Midbrain (tissue), 1 donor: ENCODE results near the gene GSN.

Source experiments
- DNase-seq: peaks from one replicate; lab custom pipeline; 2025; lab: John Stamatoyannopoulos, UW

Gene GSN

DNA sequence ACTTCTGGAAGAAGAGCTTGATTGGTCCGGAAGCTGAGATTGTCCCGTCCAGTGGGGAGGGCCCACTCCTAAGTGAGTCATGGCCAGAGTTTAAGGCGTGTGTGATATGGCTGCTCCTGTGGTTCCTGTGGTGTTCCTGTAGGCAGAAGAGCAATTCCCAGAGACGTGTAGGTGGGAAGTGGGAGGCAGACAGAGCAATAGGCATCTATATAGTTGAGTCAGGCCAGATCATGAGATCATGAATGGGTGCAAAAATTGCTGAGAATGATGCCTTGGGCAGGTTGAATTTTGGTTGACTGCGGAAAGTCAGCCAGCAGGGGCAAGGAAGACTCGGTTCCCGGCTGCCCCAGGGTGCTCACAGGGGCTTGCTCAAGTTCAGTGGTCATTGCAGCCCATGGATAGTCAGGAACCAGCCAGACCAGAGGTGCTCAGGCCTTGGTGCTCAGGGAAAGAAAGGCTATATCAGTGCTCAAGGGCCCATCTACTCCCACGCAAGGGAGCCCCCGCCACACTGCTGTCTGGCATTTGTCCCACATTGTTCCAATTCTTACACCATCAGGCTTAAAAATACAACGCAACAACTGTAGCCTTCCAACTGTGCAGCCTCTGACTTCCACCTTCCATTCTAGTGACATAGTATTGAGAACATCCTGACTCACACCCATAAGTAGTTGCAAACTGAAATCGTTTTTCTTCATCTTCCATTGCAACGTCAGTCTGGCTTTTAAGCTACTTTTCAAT, 21.0 kb upstream of the GSN start:
- no peak for DNase-seq

DNA sequence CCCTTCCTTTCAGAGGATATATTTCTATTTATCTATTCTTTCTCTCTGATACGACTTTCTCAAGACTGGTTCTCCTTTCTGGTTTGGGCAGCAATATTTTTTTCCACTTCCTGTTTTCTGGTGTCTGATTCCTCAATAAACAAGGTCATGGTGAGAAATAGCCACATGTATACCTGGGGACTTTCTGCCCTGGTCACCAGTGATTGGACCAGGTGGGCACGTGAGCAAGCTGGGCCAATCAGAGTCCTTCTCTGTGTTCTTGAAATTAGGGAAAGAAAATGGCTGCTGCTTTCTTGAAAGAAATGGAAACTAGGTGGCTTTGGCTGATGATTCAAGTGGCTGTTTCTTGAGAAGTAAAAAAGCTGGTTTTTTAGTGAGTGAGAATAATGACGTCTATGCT, 18.4 kb upstream of the GSN start:
- no peak for DNase-seq

DNA sequence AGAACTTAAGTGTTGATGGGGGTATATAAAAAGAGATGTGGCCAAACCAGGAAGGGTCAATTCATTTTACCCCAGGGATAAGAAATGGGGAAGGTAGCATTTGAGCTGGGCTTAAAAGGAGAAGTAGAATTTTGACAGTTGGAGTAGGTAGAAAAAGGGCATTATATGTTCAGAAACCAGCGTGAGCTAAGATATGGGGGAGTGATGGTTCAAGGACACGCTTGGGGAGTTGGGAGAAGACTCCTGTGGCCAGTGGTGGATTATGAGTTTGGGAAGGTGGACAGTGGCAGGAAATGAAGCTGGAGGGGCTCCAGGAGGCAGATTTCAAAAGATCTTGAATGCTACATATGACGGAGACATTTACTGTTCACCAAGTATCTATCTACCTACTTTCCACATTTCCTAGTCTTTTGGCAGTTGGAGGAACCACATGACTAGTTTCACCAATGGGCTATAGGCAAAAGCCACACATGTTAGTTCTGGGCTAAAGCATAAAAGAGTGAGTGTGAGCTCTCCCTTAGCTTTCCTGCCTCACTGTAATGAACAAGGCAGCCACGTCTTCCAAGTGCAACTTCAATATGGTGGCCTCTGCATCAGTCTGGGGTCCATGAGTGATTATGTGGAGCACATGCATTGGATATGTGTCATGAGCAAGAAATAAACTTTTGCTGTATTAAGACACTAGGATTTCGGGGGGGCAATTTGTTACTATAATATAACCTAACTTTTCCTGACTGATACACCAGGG, 15.7 kb upstream of the GSN start:
- DNase-seq, result no peak

- no peak for DNase-seq
Observed at GRCh38 chr9:121253162-121253561, 14.8 kb upstream of the GSN start.

DNA sequence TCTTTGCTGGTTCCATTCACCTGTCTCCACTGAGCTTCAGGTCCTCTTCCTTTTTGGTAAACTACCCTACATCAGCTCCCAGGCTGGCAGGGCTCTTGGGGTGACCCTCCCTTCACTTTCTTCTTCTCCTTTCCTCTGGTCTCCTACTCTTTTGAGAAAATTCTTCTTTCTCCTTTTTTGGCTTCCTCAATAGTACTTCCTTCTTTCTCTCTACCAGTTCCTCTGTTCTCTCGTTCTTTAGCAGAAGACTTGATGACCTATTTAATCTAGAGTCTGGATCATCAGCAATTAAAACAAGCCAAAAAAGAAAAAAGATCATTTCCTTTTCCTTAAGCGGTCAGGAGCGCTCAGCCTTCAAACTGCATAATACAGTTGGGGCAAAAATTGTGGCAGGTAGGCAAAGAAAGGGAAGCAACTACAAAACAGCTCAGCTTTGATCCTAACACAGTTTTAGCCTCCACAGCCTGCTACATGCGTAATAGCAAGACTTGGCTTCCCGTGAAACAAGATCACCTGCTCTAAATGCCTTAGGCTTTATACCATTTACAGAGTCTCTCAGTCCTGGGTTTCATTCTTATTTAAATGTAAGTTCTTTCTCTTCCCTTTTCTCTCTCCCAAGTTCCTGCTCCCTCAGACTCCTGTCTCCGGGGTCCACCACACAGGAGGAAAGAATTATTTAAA, 14.0 kb upstream of the GSN start:
- no peak for DNase-seq

GRCh38 chr9:121259498-121259897, 8.5 kb upstream of the GSN start:
- DNase-seq, result no peak

DNA sequence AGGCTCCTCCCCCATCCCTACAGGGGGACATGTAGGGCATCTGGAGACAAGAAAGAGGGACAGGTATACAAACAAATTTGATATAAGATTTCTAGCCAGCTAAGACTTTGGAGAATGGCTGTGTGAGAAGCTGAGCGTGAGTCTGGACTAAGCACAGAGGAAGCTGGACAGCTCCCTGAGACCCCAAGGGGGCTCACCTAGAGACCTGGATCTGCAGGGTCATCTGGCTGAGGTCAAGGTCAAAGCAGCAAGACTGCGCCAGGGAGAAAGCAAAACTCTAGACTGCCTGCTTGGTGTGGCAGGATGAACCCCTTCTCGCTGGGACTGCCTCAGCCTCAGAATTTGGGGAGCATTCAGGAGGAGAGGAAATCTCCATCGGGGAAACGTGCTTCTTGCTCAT, 8.0 kb upstream of the GSN start:
- no peak for DNase-seq

DNA sequence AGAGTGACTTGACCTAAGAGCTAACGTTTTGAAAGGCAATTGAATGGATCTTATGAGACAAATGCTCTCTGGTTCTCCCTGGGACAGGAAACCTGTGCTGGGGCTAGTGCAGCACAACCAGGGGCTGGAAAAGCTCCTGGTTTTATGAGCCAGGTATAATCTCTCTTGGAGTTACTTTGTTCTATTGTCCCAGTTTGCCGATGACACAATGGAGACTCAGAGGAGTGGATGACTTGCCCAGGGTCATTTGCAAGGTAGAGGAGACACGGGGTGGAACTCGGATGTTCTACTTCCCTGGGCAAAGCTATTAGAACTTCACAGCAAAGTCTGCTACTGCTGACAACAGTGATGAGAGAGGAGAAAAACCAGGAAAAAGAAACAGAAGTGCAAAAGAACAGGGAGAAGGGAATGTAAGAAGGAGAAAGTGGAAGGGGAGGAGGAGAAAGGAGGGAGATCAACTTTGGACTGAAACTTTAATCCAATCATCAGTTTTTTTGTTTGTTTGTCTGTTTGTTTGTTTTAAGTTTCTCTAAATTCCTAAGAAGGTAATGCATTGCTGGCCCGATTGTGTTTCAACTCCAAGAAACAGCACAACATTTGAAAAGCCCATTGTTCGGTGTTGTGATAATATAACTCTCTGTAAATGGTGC, 7.4 kb upstream of the GSN start:
- DNase-seq, result no peak

DNA sequence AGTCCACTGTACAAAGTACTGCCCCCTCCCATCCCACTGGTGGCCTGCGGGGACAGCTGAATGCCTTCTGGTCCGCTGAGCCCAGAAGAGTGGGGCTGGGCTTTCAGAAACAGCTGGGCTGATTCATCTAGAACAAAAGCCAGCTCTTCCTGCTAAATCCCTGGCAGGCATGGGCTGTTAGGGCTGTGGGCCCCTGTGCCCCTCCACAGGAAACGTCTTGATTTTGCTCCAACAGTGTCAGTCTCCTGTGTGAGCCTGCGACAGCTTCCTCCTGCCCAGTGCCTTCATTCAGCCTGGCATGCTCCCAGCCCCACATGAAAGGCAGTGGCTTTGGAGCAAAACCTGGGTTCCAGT, 6.9 kb upstream of the GSN start:
- peak; percentile 90 for DNase-seq

GRCh38 chr9:121261755-121262154, 6.2 kb upstream of the GSN start:
- DNase-seq, result no peak

DNA sequence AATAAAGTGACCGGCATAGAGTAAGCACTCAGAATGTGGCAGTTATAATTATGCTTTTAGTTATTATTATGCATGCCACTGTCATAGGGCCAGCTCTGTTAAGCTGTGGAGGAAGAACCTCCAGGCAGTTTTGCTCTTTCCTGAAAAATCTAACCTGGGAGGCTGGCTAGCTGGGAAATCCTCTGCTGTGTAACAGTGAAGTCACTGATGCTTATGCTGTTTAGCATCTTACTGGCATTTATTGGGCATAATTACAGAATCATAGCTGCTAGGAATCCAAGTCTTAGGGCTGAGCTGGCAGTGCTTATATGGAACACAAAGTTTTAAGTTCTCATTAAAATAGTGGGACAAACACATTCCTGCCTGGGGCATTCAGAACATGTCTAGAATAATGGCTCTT, 5.5 kb upstream of the GSN start:
- no peak for DNase-seq

DNA sequence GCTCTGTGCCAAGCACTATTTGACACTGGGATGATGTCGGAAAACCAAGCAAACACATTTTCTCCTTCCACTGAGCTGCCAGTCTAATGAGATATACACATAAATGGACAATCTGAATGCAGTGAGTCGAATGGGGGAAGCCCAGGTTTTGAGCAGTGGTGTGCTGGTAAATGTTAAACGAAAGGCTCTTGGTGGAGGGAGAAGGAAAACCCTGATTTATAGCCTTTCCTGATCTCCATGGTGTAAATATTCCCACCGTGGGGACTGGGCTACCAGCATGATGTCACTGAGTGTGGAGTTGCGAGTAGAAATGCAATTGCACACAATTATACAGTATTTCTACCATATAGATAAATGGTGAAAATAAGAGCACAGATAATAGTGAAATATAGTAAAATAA, 5.0 kb upstream of the GSN start:
- DNase-seq, result no peak

DNA sequence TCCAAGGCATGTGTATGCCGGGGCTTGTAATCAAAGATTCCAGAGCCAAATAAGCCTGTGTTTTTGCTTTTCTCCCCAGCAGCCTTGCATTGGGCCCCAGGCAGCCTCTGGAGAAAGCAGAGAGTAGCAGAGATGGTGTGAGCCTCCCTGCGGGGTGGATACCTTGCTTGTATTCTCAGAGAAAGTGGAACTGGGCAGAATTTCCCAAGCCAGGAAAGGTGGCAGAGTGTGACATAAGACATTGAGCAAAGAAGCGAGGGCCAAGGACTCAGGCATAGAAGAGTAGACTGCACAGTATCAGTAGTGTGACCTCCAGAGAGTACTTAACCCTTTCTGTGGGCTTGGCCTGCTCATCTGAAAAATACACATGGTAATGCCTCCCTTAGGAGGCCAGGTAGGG, 1.6 kb upstream of the GSN start:
- no peak for DNase-seq

DNA sequence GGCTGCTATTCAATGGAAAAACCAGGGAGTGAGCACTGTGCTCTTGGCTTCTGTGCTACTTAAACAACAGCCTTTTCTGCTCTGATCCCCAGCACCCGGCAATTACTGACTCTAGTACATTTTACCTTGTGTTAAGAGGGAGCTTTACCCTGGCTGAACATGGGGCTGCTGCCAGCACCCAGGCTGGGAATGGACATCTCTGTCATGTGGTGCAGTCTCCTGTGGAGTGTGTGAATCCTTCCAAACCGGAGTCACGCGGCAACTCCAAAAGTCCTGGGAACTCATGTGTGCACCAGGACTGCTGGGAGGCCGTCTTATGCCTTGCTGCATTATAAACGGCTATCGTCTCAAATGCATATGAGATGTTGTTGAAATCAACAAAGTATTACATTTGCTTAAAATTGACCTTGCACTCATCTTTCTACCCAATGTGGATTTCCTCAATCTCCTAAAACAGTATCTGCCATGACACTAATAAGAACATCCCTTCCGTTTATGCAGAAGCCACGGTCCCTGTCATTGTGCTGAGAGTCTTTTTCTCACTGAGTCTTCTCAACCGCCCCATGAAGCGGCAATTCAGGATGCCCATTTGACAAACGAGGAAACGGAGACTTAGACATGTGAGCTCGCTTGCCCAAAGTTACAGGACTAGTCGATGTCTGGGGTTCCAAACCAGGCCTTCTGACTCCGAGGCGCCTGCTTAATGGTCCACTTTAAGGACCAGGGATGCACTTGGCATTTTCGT, 884 bp upstream of the GSN start:
- peak; percentile 54 for DNase-seq

GRCh38 chr9:121268598-121268850, 562 bp downstream of the GSN start:
- DNase-seq, result no peak

GRCh38 chr9:121268851-121269641, 1.1 kb downstream of the GSN start:
- peak; percentile 75 for DNase-seq

DNA sequence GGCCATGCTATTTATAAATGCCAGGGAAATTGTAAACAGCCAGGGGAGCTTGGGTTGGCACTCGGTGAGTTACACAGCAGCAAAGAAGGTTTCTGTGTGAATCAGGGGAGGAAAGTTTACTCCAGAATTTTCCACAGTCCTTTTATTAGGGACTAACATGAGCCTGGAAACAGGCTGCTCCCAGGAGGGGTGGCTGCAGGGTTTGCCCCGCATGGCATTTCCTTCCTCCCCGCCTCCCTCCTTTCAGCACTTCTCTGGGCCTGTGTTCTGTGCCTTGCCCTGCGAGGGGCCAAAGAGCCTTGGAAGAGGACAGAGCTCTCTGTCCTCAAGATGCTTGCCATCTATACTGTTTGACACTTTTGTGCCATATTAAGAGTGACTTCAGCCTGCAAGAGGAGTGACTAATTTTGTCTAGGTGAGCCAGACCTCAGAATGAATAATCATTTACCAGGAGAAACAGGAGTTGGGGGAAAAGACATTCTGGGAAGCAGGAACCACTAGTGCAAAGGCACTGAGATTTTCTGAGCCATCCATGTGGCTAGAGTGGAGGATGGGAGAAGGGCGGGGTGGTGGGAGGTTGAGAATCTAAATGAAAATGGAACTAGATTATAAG, 1.8 kb downstream of the GSN start:
- peak; percentile 75 for DNase-seq

DNA sequence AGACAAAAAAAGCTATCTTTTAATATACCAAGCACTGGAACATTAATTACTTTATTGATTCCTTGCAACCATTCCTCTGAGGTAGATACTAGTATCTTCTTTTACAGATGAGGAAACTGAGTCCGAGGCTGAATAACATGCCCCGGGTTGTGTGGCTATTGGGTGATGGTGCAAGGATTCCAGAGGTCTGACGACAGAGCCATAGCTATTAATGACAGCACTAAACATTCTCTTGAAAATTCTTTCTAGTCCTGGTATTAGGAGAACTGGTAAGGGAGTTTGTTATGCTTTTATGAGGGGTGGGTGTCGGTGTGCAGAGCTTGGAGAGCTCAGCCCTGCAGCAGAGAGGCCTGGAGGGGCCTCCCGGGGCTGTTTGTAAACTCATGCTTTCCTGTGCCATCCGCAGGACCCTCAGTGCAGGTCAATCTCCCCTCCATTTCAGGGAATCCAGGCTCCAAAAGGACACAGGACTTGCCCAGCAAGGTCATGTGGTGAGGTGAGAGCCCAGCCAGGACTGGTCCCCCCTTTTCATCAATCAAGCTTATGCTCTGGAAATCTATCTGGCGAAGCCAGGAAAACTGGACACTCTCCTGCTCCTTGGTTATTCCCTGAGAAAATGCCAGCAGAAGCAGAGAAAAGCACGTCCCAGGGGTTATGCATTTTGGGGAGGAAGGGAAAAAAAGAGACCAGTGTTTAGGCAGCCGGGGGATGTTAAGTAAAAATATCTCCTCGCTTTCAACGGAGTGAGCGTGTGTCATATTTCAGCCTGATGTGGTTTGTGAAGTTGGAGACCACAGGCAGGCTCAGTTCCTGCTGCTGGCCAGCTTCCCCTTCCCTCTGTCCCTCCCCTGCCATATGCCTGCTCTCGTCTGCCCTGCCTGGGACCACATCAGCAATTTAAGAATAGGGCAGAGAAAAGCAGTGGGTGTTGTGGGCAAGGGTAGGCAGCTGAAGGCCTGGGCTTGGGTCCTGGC, 3.7 kb downstream of the GSN start:
- DNase-seq, result peak; percentile 44

GRCh38 chr9:121272401-121272948, 4.5 kb downstream of the GSN start:
- DNase-seq, result no peak
